Fibroblast of skin of left biceps (primary cell): ENCODE results near the gene SQSTM1.

Source experiments
- DNase-seq, 2 experiments: peaks; one replicate each; pipeline ENCODE4 v3.0.0-alpha.2; 2013; ENCODE audit warnings: low read depth in 2 of 2

SQSTM1 gene

GRCh38 chr5:179873588-179874110 is 52.9 kb downstream of the SQSTM1 start:
- DNase-seq = no peak

GRCh38 chr5:179874136-179874535 is 53.4 kb downstream of the SQSTM1 start:
- no peak for DNase-seq

- DNase-seq = no peak
Measured at GRCh38 chr5:179874536-179875292, 54.0 kb downstream of the SQSTM1 start.

- no peak for DNase-seq
Measured at GRCh38 chr5:179875741-179876609, 55.3 kb downstream of the SQSTM1 start.

- no peak for DNase-seq
Measured at GRCh38 chr5:179876610-179876952, 55.9 kb downstream of the SQSTM1 start.

- DNase-seq = no peak
Measured at GRCh38 chr5:179878222-179879002, 57.7 kb downstream of the SQSTM1 start.

GRCh38 chr5:179879003-179879689 is 58.4 kb downstream of the SQSTM1 start:
- DNase-seq = no peak

GRCh38 chr5:179879690-179880010 is 58.9 kb downstream of the SQSTM1 start:
- no peak for DNase-seq

GRCh38 chr5:179880066-179880650 is 59.5 kb downstream of the SQSTM1 start:
- no peak for DNase-seq

- no peak for DNase-seq
Measured at GRCh38 chr5:179880848-179881590, 60.3 kb downstream of the SQSTM1 start.

- no peak for DNase-seq
Measured at GRCh38 chr5:179882338-179882737, 61.6 kb downstream of the SQSTM1 start.

- DNase-seq = no peak
Measured at GRCh38 chr5:179883163-179883562, 62.5 kb downstream of the SQSTM1 start.

GRCh38 chr5:179885491-179886090 is 64.9 kb downstream of the SQSTM1 start:
- no peak for DNase-seq

GRCh38 chr5:179886190-179886911 is 65.6 kb downstream of the SQSTM1 start:
- no peak for DNase-seq

GRCh38 chr5:179887095-179887494 is 66.4 kb downstream of the SQSTM1 start:
- no peak for DNase-seq
